ENCODE results near the gene AKT1S1.
A peak's percentile ranks its signal among the peaks of the same experiment; 100 is the strongest.

AKT1S1 gene

GRCh38 chr19:49866933-49867782 lies 10.0 kb downstream of the AKT1S1 start, which contains the start of gene PNKP:
PNKP (minus strand) TSS chr19:49867576; CDS start chr19:49867204, 372 bp downstream.
- DNase-seq, result peak; percentile 86

GRCh38 chr19:49864890-49865289 lies 12.3 kb downstream of the AKT1S1 start:
- no peak for DNase-seq

GRCh38 chr19:49863935-49864320 lies 13.2 kb downstream of the AKT1S1 start:
- no peak for DNase-seq

- no peak for DNase-seq
Measured at GRCh38 chr19:49863254-49863934, 13.8 kb downstream of the AKT1S1 start.

- DNase-seq, result no peak
Measured at GRCh38 chr19:49862391-49863253, 14.5 kb downstream of the AKT1S1 start.

GRCh38 chr19:49861541-49862378 lies 15.4 kb downstream of the AKT1S1 start:
- no peak for DNase-seq

- peak; percentile 35 for DNase-seq
Measured at GRCh38 chr19:49861107-49861506, 16.0 kb downstream of the AKT1S1 start.

- no peak for DNase-seq
Measured at GRCh38 chr19:49860336-49861102, 16.6 kb downstream of the AKT1S1 start.

- no peak for DNase-seq
Measured at GRCh38 chr19:49859682-49860335, 17.3 kb downstream of the AKT1S1 start.

- no peak for DNase-seq
Measured at GRCh38 chr19:49858088-49858985, 18.8 kb downstream of the AKT1S1 start.

GRCh38 chr19:49857838-49858087 lies 19.4 kb downstream of the AKT1S1 start:
- DNase-seq, result no peak

GRCh38 chr19:49857061-49857837 lies 19.9 kb downstream of the AKT1S1 start:
- DNase-seq, result no peak

- DNase-seq, result no peak
Measured at GRCh38 chr19:49856574-49857021, 20.6 kb downstream of the AKT1S1 start.

GRCh38 chr19:49855676-49856573 lies 21.2 kb downstream of the AKT1S1 start:
- DNase-seq, result no peak

GRCh38 chr19:49855277-49855675 lies 21.9 kb downstream of the AKT1S1 start:
- no peak for DNase-seq

GRCh38 chr19:49854378-49855263 lies 22.5 kb downstream of the AKT1S1 start:
- DNase-seq, result no peak

- no peak for DNase-seq
Measured at GRCh38 chr19:49853852-49854377, 23.2 kb downstream of the AKT1S1 start.
